Measurements from ENCODE around the gene LRPPRC. TPM values are rescaled to one million over a fixed set of nuclear protein-coding genes. Genes with fewer than 3 reads are reported as not detected.

LRPPRC gene
- total RNA-seq: 48.5 and 64.8 TPM in 2 replicates

GRCh38 chr2:43995733-43996533 lies at the start of gene LRPPRC:
Gene LRPPRC, minus strand, starts transcription at chr2:43995989. Its CDS starts 42 bp downstream, at chr2:43995947.

GRCh38 chr2:43838560-43839267 lies 157.1 kb downstream of the LRPPRC start, which contains the start of the genes ABCG5 and ABCG8:
Gene ABCG5, minus strand, starts transcription at chr2:43838839. Its CDS starts 160 bp downstream, at chr2:43838679.
Gene ABCG8, plus strand, starts transcription at chr2:43838971. Its CDS starts 83 bp downstream, at chr2:43839054.

Other genes starting within 250 kb of the LRPPRC start
- 17.1 and 31.0 TPM in 2 replicates for gene DYNC2LI1, start 221.9 kb downstream of the LRPPRC start, total RNA-seq
- gene ABCG5, start 157.2 kb downstream of the LRPPRC start, total RNA-seq: not detected in 2 replicates
- gene ABCG8, start 157.0 kb downstream of the LRPPRC start, total RNA-seq: not detected in 2 replicates
- gene PPM1B, start 172.9 kb upstream of the LRPPRC start, total RNA-seq: 19.9 and 23.1 TPM in 2 replicates